GM11168 (cell line): ENCODE measurements around the gene FGF14.

Experiments
- in situ Hi-C: fragments of 300-500 bp; cut with MboI; formaldehyde crosslinking; loops from one replicate; pipeline ENCODE4 v1.12.0; 2022; ENCODE audit warnings: low sequenced_read_pairs; ENCODE audit not compliant: unreplicated experiment

The FGF14 gene

GRCh38 chr13:102207680-102208342 is 194.0 kb downstream of the FGF14 start:
- in situ Hi-C loops = no loop called here

DNA sequence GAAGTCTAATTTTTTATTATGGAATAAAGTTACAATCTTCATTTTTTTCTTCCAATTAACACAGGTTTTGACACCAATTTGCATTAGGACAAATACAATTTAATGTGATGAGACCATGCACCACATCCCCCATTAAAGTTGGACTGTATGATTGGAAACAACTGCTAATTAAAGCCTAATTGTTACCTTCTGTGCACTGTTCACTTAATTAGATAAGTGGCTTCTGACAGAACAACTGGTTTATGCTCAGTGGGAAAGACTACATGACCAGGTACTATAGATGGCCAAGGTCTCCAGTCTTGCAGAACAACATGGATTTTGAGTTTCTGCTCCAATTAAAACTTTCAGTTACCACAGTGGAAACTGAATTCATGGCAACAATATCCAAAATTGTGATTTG is 198.1 kb downstream of the FGF14 start:
- in situ Hi-C loops = no loop called here

DNA sequence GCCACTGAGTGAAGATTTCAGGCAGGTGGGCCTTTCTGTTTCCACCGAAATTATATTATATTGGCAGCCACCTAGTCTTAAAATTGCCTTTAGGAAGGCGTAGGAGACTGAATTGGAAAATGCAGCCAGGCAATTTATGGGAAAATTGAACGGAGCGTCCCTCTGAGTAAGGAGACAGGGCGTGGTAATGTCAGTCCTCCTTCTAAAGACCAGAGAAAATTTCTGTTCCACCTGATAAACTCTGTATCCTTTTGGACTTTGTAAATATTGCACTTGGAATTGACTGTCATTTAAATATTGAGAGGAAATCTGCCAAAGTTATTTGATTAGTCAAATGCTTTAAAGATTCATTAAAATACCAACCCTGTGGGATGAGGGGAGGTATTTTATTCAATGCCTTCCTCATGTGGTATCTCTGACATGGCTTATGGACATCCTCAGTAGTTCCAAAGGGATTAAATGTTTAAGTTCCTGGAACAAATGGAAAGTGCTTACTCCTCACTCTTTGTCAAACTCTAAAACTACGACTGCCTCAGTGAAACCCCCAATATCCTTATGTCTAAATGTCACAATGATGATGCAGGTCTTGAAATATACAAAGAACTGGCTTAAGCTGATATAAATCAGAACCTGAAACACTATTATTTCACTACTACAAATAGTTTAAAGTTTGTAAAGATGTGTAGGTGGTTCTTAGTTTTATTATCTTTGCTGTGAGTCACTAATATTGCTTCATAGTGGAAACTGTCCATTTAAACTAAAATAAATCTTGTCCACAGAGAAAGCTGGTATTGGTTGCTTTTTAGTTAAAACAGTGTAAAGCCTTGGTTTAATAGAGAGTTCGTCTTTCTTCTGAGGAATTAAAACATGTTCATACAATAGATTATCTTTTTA is 203.2 kb downstream of the FGF14 start:
- in situ Hi-C loops = no loop called here

DNA sequence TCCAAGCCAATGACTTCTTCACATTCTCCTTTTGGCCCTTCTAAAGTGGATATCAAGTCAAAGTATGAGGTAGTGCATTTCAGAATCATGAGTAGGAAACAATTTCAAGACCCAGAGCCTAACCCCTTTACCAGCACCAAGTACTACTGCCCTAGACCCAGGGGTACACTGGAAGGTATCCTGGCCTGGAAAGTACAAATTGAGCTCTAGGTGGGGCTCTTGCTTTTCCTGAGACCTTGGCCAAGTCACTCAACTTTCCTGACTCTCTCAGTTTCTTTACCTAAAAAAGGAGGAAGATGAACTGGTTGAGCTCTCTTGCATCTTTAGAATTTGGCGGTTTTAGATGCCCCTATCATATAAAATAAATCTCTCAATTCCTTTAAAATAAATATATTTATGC is 204.7 kb downstream of the FGF14 start:
- in situ Hi-C loops = no loop called here

DNA sequence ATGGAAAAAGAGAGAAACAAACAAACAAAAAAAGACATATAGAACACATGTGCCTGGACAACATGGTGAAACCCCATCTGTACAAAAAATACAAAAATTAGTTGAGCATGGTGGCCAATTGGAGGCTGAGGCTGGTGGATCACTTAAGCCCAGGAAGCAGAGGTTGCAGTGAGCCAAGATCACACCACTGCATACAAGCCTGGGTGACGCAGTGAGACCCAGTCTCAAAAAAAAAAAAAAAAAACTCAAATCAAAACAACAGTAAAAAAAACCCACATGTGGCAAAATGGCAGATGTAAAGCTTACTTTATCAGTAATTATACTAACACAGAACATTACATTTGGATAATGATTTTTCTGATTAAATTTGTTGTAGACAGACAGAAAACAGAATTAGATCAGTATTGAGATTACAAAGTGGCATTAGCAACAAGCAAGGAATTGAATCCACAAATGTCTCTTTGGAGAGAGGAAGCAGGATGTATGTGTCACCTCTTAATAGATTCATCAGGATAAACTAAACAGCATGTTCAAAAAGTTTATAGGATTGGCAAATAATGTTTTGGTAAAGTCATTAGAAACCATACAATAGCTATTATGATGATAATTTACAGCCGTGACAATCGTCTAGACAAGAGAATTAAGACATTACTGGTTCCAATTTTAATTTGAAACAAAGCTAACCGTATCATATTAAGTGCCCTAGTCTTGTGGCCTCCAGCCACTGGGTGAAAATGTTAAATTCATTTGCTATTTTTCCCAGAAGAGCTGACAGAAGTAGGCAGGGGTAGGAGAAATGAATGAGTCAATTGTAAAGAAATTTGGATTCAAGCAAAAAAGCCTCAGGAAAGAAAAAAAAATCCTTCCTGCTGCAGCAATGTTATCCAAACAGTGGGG is 206.0 kb downstream of the FGF14 start:
- in situ Hi-C loops = no loop called here

DNA sequence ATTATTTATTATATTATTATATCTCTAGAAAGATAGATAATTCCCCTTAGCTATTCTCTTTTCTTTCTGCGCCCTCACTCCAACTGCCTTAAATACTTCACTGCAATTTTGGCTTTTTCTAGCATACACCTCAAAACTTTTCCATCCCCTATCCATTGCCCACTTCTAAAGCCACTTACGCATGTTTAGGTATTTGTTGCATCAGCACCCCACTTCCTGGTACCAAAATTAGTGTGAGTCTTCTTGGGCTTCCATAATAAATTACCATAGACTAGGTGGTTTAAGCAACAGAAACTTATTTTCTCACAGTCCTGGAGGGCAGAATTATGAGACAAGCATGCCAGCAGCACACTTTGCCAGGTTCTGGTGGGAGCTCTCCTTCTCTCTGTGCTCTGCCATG is 209.0 kb downstream of the FGF14 start:
- in situ Hi-C loops = no loop called here

DNA sequence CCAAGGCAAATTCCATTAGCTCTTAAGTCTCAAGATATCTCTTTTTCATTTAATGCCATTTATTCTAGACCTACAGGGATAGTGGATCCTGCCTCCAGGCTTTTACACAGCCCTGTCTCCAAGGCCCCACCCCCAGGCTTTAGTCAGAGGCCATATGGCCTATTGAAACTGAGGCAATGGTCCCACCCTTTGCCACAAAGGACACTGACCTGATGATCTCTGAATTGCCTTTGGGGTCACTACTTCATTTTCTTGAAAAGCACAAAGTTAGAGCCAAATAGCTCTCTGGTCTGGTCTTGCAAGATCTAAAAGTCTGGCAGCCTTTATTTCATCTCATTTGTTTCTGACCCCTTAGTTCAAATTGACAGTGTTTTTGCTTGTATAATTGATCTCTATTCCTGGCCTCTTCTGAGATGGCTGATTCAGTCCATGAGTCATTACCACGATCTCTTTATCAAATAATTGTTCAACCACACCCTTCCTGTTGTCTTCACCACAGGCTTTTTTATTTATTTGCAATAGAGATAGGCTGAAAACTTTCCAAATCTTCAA is 209.8 kb downstream of the FGF14 start:
- in situ Hi-C loops = no loop called here

GRCh38 chr13:102190930-102191329 is 210.9 kb downstream of the FGF14 start:
- in situ Hi-C loops = no loop called here

DNA sequence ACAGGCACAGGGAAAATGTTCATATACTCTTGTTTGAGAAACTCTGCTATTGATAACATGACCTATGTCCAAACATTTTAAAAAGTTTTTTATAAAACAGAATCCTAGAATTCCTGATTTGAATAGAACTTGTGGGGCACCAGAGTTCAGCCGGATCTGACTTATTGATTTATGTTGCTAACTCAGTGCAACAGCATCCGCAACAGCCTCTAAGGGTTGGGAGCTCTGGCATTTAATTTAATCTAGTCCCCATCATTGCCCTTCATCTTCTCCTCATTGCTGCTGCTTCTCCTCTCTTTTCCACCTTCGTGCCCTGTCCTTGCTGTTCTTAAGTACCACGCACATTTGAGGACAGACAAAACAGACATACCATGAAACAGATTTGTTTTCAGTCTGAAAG is 214.5 kb downstream of the FGF14 start:
- in situ Hi-C loops = no loop called here

- in situ Hi-C loops = no loop called here
Measured at GRCh38 chr13:102185375-102185984, 216.4 kb downstream of the FGF14 start.

- in situ Hi-C loops = no loop called here
Measured at GRCh38 chr13:102183509-102184182, 218.2 kb downstream of the FGF14 start.

GRCh38 chr13:102182170-102182569 is 219.7 kb downstream of the FGF14 start:
- in situ Hi-C loops = no loop called here

DNA sequence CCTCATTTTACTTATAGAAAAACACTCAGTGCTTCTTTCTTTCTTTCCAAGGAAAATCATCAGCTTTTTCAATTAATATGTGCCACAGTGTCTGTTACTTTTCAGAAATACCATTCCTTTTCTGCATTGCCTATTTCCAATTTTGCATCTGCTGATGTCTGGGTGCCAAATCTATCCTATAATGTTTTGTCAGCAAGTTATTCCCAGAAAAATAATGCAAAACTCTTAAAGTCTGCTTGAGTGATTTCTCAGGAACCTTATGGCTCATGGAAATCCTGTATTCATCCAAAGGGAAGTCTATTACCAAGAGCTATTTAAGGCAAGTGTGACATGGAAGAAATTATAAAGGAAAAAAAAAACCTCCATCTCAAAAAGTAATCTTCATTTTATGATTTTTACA is 224.4 kb downstream of the FGF14 start:
- in situ Hi-C loops = no loop called here

- in situ Hi-C loops = no loop called here
Measured at GRCh38 chr13:102176846-102177245, 225.0 kb downstream of the FGF14 start.

DNA sequence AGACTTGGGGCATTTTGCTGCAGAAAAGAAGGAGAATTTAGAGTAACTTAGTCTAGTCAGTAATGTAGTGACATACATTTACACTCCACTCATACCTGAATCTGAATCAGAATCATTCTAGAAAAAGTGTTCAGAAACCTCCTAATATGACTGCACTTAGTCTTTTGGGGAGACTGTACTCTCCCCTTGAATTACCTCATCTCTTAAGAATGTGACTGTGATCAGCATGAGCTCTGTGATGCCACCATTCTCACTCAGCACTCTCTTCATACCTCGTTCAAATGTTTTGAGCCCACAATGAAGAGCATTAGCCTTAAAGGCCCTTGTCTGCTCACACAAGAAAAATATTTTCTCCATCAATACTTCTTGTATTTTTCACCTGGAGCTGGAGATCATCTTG is 229.4 kb downstream of the FGF14 start:
- in situ Hi-C loops = no loop called here

DNA sequence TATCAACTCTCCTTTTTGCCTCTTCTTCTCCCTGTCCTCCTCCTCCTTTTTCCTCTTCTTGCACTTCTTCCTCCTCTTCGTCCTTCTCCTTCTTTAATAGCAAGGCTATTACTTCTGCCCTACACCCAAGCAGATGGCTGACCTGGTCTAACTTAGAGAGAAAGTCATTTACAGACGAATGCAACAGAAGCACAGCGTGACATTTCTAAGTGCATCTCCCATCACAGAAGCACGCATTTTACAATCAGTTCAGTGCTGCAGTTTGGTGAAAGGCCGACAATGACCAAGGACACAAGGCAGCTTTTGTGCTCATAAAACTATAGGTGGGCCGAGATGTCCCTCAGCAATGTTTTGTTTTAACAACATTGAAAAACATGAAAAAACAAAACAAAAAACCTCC is 231.5 kb downstream of the FGF14 start:
- in situ Hi-C loops = no loop called here

- in situ Hi-C loops = no loop called here
Measured at GRCh38 chr13:102169471-102170015, 232.3 kb downstream of the FGF14 start.

GRCh38 chr13:102152790-102153189 is 249.1 kb downstream of the FGF14 start:
- in situ Hi-C loops = no loop called here

DNA sequence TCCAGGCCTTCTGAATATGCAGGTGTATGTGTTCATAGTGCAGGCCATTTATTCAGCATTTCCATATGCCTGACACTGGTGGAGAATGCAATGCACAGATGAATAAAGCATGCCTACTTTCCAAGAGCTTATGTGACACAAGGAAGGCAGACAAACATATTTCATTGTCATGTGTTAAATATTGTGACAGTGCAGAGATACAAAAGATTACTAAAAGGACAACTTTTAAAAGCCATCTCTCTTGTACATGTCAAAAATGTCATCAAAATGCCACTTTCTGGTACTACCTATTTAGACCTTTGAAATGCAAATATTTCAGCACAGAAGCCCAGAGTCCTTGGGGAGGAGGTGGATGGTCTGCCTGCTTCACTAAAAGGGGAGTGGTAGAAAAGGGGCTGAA is 254.5 kb downstream of the FGF14 start:
- in situ Hi-C loops = no loop called here
